Liver (tissue), 3 donors: ENCODE results near the gene CDKL4.

Source experiments
- FOXA1 ChIP-seq: IDR thresholded peaks from 2 replicates; pipeline ENCODE4 v1.6.1; 2016; ENCODE audit warnings: antibody characterized with exemption
- JUND ChIP-seq, 2 donors: IDR thresholded peaks; 2 replicates each; pipeline ENCODE4 v1.6.1; 2016; ENCODE audit warnings: antibody characterized with exemption in 2 of 2
- SP1 ChIP-seq: IDR thresholded peaks from 2 replicates; pipeline ENCODE4 v1.6.1; 2018; ENCODE audit warnings: antibody characterized with exemption, mild to moderate bottlenecking
- TAF1 ChIP-seq: conservative IDR thresholded peaks from 2 replicates; pipeline ENCODE4 v1.6.1; 2016; ENCODE audit warnings: antibody characterized with exemption, mild to moderate bottlenecking
- YY1 ChIP-seq: IDR thresholded peaks from 2 replicates; pipeline ENCODE4 v1.6.1; 2016; ENCODE audit warnings: antibody characterized with exemption, mild to moderate bottlenecking
- TF ChIP-seq, protein P1 (sequence below): IDR thresholded peaks from 2 replicates; pipeline ENCODE4 v1.6.1; 2016; ENCODE audit warnings: antibody characterized with exemption
- TF ChIP-seq, protein P2 (sequence below): fragments of 150-350 bp; IDR thresholded peaks from 2 replicates; pipeline ENCODE4 v1.5.1; 2017; ENCODE audit warnings: improper control_type of control experiment, low read depth, low read length; ENCODE audit not compliant: missing input control
- TF ChIP-seq, protein P3 (sequence below): IDR thresholded peaks from 2 replicates; pipeline ENCODE4 v1.6.1; 2016; ENCODE audit warnings: antibody characterized with exemption
- donor health status: healthy.
- donor health status: healthy.

DNA sequence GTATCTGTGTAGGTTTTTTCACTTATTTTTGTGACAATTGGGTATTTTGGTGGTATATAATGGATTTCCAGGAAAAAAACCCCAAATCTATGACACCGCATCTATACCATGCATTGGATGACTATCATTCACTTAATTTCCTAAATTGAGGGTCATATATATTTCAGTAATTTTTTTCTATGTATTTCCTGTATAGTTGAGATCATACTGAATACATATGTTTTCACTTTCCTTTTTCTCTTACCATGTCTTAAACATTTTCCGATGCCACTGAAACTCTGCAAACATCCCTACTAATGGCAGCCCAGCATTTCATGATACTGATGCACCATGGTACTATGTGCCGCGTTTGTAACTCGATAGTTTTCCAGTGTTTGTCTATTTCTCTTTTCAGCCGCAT lies 40.4 kb downstream of the CDKL4 start:
- TF ChIP-seq, protein P1, sequence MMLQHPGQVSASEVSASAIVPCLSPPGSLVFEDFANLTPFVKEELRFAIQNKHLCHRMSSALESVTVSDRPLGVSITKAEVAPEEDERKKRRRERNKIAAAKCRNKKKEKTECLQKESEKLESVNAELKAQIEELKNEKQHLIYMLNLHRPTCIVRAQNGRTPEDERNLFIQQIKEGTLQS: no peak
- TF ChIP-seq, protein P2, sequence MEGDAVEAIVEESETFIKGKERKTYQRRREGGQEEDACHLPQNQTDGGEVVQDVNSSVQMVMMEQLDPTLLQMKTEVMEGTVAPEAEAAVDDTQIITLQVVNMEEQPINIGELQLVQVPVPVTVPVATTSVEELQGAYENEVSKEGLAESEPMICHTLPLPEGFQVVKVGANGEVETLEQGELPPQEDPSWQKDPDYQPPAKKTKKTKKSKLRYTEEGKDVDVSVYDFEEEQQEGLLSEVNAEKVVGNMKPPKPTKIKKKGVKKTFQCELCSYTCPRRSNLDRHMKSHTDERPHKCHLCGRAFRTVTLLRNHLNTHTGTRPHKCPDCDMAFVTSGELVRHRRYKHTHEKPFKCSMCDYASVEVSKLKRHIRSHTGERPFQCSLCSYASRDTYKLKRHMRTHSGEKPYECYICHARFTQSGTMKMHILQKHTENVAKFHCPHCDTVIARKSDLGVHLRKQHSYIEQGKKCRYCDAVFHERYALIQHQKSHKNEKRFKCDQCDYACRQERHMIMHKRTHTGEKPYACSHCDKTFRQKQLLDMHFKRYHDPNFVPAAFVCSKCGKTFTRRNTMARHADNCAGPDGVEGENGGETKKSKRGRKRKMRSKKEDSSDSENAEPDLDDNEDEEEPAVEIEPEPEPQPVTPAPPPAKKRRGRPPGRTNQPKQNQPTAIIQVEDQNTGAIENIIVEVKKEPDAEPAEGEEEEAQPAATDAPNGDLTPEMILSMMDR: no peak
- TF ChIP-seq TAF1: no peak
- no peak for TF ChIP-seq FOXA1
- TF ChIP-seq JUND (IDR thresholded peaks at IDR 0.05): no peak
- no peak for TF ChIP-seq YY1
- TF ChIP-seq, protein P3, sequence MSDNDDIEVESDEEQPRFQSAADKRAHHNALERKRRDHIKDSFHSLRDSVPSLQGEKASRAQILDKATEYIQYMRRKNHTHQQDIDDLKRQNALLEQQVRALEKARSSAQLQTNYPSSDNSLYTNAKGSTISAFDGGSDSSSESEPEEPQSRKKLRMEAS: no peak
- no peak for TF ChIP-seq SP1
